Activated B cell treated with CpG ODN at 0.5 μM for 24 hours (primary cell): ENCODE results near the gene MAB21L3. TPM values are rescaled to one million over a fixed set of nuclear protein-coding genes. Genes with fewer than 3 reads are reported as not detected.

ENCODE experiments used
- ATAC-seq: fragments of 200-7000 bp; cut with Tn5 transposase; one replicate; pipeline ENCODE4 v1.10.0; 2021; ENCODE audit warnings: low read depth, mild to moderate bottlenecking, moderate library complexity
- CTCF ChIA-PET: fragments of 350-600 bp; sonication (Branson Sonifier 250); formaldehyde crosslinking; loops from one replicate; lab custom pipeline; 2021; ENCODE audit warnings: antibody characterized with exemption; lab: Charles Lee
- POLR2A ChIA-PET: fragments of 350-600 bp; sonication (Branson Sonifier 250); formaldehyde crosslinking; loops from one replicate; lab custom pipeline; 2021; ENCODE audit warnings: antibody characterized with exemption; lab: Charles Lee
- DNase-seq: peaks from one replicate; pipeline ENCODE4 v3.0.0; 2022
- H3K27ac Mint-ChIP-seq: one replicate; pipeline ENCODE4 v1.8.0; 2020; ENCODE audit warnings: mixed read lengths
- H3K27me3 Mint-ChIP-seq: one replicate; pipeline ENCODE4 v1.8.0; 2021; ENCODE audit warnings: mixed read lengths
- H3K36me3 Mint-ChIP-seq: one replicate; pipeline ENCODE4 v1.8.0; 2021; ENCODE audit warnings: low read depth, mixed read lengths
- H3K4me1 Mint-ChIP-seq: one replicate; pipeline ENCODE4 v1.8.0; 2021; ENCODE audit warnings: mixed read lengths
- H3K4me3 Mint-ChIP-seq: one replicate; pipeline ENCODE4 v1.8.0; 2020; ENCODE audit warnings: mild to moderate bottlenecking, mixed read lengths
- H3K9me3 Mint-ChIP-seq: one replicate; pipeline ENCODE4 v1.8.0; 2020; ENCODE audit warnings: mixed read lengths
- CTCF ChIP-seq: fragments of 200-600 bp; IDR thresholded peaks from one replicate; pipeline ENCODE4 v1.8.0; 2022; ENCODE audit warnings: antibody characterized with exemption, mild to moderate bottlenecking
- intact Hi-C: fragments of 100-400 bp; cut with micrococcal nuclease; formaldehyde crosslinking; loops from one replicate; pipeline ENCODE4 v1.15.1; 2024
- total RNA-seq: library from RNA; stranded (reverse); gene quantifications from 2 replicates; pipeline ENCODE4 v1.2.3, GENCODE V29; 2022

The MAB21L3 gene
- total RNA-seq, 1 donor from 2014 or later = not detected

GRCh38 chr1:116179964-116180363 lies 68.8 kb downstream of the MAB21L3 start:
- Mint-ChIP-seq H3K27me3 (peaks cover 22% of the 10 kb centered on the region), H3K4me1 (no peaks in the 10 kb centered on the region), H3K36me3 (no peaks in the 10 kb centered on the region), H3K27ac (no peak overlapping the region), H3K4me3 (no peak overlapping the region), H3K9me3 (no peaks in the 10 kb centered on the region)
- ATAC-seq = no peak
- POLR2A ChIA-PET = no interaction called here
- intact Hi-C loops = no loop called here
- CTCF ChIA-PET = no interaction called here
- DNase-seq = no peak
- TF ChIP-seq CTCF = no peak

- Mint-ChIP-seq H3K27ac (no peak overlapping the region), H3K4me3 (no peak overlapping the region), H3K4me1 (no peaks in the 10 kb centered on the region), H3K36me3 (no peaks in the 10 kb centered on the region), H3K9me3 (no peaks in the 10 kb centered on the region), H3K27me3 (peaks cover 17% of the 10 kb centered on the region)
- intact Hi-C loops = no loop called here
- TF ChIP-seq CTCF = no peak
- POLR2A ChIA-PET = no interaction called here
- ATAC-seq (no peak), DNase-seq (no peak)
- CTCF ChIA-PET = no interaction called here
Measured at GRCh38 chr1:116182019-116182714, 71.0 kb downstream of the MAB21L3 start.

Other genes starting within 250 kb of the MAB21L3 start
- gene SLC22A15, start 134.9 kb upstream of the MAB21L3 start, total RNA-seq = 4.1 and 4.6 TPM in 2 replicates